Activated T-cell treated with anti-CD3 and anti-CD28 coated beads for 24 hours (primary cell): Measurements from ENCODE around the gene MAPKAPK5.
A peak's percentile ranks its signal among the peaks of the same experiment; 100 is the strongest.
"Not testable (repeated sequence)": the region's sequence is repeated elsewhere in the genome, so short reads cannot be mapped to it uniquely, and the experiment has no call there.

Experiments
- DNase-seq: peaks from one replicate; pipeline ENCODE4 v3.0.0-alpha.2; 2020; ENCODE audit warnings: low read depth

The MAPKAPK5 gene

DNA sequence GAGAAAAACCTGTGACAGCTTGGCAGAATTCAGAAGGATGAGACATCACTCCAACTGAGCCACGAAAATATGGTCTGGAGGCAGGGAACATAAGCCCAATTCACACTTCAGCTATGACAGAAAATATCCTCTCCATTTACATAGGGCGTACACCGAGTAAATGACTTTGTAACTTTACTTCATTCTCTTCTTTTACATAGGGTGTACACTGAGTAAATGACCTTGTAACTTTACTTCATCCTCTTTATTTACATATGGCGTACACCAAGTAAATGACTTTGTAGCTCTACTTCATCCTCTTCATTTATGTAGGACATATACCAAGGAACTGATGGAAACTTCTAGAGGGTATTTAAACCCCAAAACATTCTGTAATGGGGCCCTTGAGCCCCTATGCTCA is 14.1 kb upstream of the MAPKAPK5 start:
- no peak for DNase-seq

DNA sequence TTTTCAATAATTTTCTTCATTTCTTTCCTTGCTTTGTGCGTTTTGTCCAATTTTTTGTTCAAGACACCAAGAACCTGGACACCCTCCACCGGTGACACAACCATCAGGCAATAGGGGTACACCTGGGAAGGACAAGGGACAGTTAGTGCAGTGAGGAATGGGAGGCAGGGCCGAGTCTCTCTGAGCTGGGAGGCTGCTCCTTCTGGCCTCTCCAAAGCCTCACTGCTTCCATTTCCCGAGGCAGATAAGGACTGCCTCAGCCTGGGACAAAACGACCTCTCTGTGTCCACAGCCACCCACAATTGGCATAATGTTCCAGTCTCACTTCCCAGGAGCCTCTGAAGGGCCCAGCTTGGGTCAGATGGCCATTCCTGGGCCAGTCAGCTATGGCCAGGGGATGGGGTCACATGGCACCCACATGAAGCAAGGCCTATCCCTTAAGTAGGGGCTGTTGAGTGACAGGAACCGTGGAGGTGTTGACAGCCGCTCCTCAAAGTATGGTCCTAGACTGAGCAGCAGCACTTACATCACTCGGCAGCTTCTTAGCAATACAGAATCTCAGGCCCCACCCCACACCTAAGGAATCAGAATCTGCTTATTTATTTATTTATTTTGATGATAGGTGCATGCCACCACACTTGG is 13.6 kb upstream of the MAPKAPK5 start:
- DNase-seq, result no peak

DNA sequence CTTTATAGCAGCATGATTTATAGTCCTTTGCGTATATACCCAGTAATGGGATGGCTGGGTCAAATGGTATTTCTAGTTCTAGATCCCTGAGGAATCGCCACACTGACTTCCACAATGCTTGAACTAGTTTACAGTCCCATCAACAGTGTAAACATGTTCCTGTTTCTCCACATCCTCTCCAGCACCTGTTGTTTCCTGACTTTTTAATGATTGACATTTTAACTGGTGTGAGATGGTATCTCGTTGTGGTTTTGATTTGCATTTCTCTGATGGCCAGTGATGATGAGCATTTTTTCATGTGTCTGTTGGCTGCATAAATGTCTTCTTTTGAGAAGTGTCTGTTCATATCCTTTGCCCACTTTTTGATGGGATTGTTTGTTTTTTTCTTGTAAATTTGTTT is 12.4 kb upstream of the MAPKAPK5 start:
- DNase-seq, result not testable (repeated sequence)

DNA sequence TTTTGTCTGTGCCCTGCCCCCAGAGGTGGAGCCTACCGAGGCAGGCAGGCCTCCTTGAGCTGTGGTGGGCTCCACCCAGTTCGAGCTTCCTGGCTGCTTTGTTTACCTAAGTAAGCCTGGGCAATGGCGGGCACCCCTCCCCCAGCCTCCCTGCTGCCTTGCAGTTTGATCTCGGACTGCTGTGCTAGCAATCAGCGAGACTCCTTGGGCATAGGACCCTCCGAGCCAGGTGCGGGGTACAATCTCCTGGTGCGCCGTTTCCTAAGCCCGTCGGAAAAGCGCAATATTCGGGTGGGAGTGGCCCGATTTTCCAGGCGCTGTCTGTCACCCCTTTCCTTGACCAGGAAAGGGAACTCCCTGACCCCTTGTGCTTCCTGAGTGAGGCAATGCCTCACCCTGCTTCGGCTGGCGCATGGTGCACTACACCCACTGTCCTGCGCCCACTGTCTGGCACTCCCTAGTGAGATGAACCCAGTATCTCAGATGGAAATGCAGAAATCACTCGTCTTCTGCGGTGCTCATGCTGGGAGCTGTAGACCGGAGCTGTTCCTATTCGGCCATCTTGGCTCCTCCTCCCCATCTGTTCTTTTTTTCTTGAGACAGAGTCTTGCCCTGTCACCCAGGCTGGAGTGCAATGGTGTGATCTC is 7.2 kb upstream of the MAPKAPK5 start:
- not testable (repeated sequence) for DNase-seq

DNA sequence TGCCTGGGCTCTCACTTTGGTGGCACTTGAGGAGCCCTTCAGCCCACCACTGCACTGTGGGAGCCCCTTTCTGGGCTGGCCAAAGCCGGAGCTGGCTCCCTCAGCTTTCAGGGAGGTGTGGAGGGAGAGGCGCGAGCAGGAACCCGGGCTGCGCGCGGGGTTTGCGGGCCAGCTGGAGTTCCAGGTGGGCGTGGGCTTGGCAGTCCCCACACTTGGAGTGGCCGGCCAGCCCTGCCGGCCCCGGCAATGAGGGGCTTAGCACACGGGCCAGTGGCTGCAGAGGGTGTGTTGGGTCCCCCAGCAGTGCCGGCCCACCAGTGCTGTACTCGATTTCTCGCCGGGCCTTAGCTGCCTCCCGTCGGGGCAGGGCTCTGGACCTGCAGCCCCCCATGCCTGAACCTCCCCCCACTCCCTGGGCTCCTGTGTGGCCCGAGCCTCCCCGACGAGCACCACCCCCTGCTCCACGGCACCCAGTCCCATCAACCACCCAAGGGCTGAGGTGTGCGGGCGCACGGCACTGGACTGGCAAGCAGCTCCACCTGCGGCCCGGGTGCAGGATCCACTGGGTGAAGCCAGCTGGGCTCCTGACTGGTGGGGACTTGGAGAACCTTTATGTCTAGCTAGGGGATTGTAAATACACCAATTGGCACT is 6.4 kb upstream of the MAPKAPK5 start:
- not testable (repeated sequence) for DNase-seq

DNA sequence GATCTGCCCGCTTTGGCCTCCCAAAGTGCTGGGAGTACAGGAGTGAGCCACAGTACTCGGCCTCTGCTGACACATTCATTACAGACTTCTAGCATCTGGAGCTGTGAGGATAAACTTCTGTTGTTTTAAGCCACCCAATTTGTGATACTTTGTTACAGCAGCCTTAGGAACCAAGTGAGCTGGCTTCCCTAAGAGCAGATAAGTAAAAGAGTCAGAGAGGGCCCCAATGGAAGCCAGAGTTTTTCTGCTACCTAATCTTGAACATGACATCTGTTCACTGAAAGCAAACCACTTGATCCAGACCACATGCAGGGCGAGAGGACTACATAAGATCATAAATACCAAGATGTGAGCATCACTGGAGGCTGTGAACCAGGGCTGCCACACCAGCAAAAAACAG is 3.7 kb upstream of the MAPKAPK5 start:
- DNase-seq, result no peak

DNA sequence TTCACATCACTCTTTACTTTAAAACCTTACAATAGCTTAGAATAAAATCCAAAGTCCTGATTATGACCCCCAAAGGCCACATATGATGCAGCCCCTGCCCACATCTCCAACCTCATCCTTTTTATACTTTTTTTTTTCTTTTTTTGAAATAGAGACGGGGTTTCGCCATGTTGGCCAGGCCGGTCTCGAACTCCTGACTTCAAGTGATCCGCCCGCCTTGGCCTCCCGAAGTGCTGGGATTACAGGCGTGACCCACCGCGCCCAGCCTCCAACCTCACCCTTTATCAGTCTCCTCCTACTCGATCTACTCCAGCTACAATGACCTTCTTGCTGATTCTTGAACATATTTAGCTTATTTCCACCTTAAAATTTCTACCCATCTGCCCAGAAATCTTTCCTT is 1.2 kb upstream of the MAPKAPK5 start:
- DNase-seq, result no peak

DNA sequence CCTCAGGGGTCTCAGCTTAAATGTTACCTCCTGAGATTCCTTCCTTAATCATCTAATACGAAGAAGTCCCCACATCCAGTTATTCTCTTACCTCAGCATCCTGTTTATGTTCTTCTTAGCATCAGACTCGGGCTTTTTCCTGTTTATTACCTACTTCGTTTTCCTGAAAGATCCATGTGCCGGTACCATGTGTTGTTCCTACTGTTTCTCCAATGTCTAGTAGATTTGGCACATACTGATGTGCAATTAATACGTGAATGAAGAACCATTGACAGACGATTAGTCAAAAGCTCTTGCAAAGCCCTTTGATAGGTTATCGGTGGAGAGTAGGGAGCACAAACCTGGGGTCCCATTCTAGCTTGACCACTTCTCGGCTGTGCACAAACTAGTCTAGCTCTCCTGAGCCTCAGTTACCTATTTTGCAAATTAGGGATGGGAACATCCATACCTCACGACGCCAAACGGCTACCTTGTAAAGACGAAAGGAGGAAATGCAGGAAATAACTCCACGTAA is 735 bp upstream of the MAPKAPK5 start:
- DNase-seq, result no peak

DNA sequence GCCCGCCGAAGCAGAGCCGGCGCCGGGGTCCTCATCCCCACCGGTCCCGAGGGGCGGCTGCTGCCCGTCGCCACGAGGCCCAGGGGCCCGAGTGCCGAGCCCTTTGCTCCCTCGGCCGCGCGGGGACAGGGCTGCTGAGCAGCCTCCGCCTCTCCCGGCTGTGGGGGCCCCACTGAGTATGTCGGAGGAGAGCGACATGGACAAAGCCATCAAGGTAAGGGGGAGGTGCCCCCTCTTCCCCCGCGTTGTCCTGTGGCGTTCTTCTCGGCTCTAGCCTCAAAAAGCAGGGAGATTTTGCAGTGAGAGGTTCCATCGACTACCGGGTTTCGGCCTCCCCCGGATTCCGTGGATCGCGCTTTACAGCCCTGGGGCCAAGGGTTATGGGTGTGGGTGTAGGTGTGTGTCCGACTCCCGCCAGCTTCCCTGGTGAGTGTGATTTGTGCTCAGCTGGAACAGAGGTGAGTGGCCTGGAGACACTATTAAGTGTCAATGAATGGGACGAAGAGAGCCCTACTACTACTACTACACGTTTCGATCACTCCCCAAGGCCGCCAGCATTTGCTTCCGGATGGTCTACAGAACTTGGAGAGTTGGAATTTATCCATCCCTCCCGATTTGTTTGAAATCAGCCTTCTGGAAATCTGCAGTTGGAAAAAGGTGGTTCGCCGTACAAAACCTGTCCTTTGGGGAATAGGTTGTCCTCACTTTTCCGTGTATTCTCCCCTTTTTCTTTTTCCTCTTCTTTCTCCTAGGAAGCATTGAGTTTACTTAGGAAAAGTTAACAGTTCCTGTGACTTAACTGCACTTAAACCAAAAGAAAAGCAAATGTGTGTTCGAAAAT is 748 bp downstream of the MAPKAPK5 start:
- peak; percentile 15 for DNase-seq

DNA sequence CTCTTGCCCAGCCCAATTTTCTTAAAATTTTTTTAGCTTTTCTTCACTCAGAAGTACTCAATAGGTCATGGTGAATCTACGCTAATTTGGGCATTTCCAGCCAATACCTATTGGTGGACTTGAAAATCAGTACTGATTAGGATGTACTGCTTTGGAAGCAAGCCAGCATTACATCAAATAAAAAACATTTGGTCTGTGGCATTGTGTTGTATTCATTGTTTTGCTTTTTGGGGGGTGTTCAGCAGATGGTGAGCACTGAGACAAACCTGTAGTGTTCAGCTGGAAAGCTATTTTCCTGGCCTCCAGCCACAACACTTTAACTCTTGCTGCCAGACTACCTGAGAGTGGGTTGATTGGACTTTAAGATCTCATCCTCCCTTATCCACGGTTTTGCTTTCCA is 4.0 kb downstream of the MAPKAPK5 start:
- no peak for DNase-seq

DNA sequence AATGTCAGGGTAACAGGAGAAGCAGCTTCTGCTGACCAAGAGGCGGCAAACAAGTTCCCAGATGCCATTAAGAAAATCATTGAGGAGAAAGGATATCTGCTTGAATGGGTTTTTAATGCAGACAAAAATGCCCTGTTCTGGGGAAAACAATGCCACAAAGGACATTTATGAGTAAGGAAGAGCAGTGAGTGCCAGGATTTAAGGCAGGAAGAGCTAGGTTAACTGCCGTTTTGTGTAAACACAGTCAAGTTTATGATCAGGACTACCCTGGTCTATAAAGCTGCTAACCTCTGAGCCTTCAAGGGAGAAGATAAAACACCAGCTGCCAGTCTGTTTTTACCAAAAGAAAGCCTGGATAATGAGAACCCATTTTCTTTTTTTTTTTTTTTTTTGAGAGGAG is 8.5 kb downstream of the MAPKAPK5 start:
- no peak for DNase-seq

DNA sequence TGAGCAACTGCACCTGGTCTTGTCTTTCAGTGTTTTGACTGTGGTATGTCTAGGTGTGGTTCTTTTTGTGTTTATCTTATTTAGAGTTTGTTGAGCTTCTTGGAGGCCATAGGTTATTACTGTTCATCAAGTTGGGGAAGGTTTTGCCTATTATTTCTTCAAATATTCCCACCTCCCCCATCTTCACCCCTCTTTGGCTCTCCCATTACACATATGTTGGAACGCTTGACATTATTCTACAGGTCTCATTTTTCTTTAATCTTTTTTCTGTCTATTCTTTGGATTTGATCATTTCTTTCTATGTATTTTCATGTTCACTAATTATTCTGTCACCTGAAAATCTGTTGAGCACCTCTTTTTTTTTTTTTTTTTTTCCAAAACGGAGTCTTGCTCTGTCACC is 16.2 kb downstream of the MAPKAPK5 start:
- DNase-seq, result no peak

DNA sequence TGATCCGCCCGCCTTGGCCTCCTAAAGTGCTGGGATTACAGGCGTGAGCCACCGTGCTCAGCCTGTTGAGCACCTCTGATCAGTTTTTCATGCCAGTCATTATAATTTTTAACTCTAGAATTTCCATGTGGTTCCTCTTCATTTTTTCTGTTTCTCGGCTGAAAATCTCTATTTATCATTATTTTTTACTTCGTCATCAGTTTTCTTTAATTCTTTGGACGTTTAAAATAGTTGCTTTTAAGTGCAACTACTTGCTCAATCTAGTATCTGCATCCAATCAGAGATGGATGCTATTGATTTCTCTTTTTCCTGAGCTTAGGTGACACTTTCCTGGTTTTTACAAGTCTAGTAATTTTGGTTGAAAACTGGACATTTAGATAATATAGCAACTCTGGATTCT is 16.8 kb downstream of the MAPKAPK5 start:
- DNase-seq, result no peak

DNA sequence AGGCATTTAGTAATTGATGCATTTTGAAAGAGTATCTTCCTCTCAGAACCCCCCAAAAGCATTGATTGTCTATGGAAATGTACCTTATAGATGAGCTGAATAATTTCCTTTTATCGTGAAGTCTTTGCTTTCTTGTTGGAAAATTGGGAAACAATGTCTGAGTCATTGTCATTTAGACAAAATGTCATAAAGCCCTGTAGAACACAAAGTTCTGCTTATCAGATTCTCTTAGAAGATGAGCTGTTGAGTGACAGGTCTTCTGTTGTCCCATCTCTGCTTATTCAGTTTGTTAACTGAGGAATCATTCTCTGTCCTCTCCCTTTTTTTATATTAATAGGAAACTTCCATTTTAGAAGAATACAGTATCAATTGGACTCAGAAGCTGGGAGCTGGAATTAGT is 22.9 kb downstream of the MAPKAPK5 start:
- DNase-seq, result no peak

DNA sequence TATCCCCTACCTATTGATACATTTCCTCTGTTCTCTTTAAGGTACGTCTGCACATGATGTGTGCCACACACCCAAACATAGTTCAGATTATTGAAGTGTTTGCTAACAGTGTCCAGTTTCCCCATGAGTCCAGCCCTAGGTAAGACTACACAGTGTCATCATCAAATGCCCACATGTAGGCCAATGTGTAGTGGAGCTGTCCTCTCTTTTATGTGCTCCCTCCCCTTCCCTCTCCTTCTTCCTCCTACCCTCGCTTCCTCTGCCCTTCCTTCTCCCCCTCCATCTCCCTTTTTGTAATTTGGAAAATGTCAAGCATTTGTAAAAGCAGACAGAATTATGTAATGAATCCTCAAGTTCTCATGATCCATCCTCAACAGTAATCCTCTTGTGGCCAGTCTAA is 25.5 kb downstream of the MAPKAPK5 start:
- DNase-seq, result no peak

DNA sequence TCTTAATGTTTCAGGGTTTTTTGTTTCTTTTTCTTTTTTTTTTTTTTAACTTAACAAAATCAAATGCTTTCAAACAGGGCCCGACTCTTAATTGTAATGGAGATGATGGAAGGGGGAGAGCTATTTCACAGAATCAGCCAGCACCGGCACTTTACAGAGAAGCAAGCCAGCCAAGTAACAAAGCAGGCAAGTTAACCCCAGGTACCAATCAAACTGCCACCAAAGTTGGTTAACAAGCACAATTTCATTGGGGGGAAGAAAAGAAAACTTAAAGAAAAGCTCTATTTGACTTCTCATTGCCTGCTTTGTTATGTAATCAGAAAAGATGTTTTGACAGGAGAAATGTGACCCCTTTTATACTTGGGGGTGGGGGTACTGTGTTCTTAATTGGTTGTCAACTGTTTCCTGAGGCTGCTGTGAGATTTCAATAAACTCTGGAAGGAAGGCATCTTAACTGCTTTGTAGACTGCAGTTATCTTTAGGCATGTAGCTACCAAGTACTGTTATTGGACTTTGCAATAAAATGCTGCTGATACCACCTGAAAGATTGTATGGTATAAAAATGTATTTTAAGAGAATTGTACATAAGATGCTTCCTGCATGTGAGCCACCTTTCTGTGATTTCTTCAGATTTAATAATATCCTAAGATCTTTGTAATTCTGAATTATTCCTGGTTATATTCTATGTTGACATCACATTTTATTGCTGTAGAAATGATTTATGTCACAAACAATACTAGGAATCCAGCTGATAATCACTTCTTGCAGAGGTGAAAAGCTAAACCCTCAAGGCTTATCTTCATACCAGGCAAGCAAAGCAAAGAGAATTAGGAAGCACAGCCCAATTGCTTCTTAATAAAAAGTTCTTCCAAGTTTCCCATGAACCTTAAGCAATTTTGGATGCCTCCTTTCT is 26.9 kb downstream of the MAPKAPK5 start:
- no peak for DNase-seq

DNA sequence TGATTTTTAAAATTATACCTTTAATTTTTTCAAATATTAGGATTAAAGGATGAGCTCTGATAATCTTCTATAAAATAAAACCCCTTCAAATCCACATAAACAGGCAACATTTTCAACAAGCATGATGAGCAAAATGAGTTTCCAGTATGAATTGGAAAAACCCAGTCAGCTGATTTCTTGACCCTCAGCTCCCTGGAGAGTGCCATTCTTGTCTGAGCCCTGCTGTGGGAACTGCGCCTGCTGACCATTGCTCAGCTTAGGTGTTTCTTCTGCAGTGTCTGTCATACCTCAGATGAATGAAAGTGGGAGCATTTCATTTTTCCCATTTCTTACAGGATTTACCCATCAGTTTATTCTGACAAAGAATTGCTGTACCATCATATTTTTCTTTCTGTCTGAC is 27.6 kb downstream of the MAPKAPK5 start:
- no peak for DNase-seq

DNA sequence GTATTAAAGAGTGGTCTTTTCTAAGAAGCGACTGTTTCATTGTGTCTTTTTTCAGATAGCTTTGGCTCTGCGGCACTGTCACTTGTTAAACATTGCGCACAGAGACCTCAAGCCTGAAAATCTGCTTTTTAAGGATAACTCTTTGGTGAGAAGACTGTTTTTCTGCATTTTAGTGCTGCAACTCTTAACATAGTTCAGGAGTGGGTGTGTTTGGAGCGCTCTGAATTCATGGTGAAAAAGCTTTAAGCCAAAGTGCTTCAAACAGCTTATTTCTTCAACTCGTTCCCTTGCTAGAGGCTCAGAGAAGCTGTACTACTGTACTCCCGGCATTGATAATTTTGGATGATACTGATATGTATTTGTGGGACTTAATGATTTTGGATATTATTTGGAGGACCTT is 28.2 kb downstream of the MAPKAPK5 start:
- no peak for DNase-seq

DNA sequence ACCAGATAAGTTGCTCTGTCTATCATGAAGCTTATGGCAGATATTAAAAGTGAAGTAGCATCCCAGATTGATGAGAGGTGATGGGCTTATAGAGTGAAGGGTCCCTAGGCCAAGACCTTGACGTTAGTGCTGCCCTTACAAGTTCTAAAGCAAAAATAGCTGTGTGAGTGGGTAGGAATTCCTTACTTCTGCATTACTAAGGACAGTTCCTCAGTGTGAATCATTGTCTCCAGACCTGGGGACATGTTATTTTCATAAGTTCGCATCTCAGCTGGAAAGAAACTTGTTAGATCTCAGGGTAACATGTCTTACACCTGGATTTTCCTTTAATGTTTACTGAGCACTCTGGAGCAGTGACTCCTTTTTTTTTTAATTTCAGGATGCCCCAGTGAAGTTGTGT is 28.7 kb downstream of the MAPKAPK5 start:
- no peak for DNase-seq

DNA sequence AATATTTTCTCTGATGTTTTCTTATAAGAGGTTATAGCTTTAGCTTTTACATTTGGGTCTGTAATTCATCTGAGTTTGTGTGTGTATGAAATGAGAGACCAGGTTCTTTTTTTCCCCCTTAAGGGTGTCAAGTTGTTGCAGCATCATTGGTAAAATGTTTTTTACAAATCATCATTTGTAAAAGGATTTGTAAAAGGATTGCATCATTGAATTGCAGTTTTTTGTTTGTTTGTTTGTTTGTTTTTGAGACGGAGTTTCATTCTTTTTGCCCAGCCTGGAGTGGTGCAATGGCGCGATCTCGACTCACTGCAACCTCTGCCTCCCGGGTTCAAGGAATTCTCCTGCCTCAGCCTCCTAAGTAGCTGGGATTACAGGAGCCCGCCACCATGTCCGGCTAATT is 31.1 kb downstream of the MAPKAPK5 start:
- DNase-seq, result no peak

DNA sequence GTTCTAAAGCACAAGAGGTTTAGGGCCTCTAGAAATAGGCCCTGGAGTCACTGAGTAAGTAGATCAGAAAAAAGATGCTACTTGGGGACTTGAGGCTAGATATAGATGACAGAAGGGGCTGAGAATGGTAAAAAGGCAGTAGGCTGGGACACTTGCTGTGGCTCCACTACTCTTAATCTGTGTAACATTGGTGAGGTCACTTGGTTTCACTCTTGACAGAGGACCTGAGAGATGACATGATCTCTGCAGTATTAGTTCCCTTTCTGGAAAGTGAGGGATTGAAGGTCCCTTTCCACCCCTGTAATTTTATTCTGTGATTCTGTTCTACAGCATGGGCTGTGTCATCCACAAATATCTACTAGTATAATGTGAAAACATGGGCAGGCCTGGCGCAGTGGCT is 39.7 kb downstream of the MAPKAPK5 start:
- DNase-seq, result no peak
